HepG2 (cell line): Measurements from ENCODE around the gene TUBG1. TPM values are rescaled to one million over a fixed set of nuclear protein-coding genes. Genes with fewer than 3 reads are reported as not detected.

ENCODE experiments used
- CERS6 ChIP-seq: sonication (generic); formaldehyde crosslinking; IDR thresholded peaks from 2 replicates; pipeline ENCODE4 v1.5.0; 2020; ENCODE audit warnings: missing genetic modification reagents
- CSRNP2 ChIP-seq: sonication (generic); formaldehyde crosslinking; conservative IDR thresholded peaks from 2 replicates; pipeline ENCODE4 v1.8.0; 2022; ENCODE audit warnings: low read depth, missing genetic modification reagents
- DMTF1 ChIP-seq: sonication (generic); formaldehyde crosslinking; IDR thresholded peaks from 2 replicates; pipeline ENCODE4 v1.4.0; 2020; ENCODE audit warnings: mild to moderate bottlenecking, missing genetic modification reagents
- DPF2 ChIP-seq: sonication (generic); formaldehyde crosslinking; IDR thresholded peaks from 2 replicates; pipeline ENCODE4 v1.4.0; 2020; ENCODE audit warnings: mild to moderate bottlenecking, low read depth, missing genetic modification reagents, borderline replicate concordance
- GATAD1 ChIP-seq: IDR thresholded peaks from 2 replicates; pipeline ENCODE4 v1.6.1; 2016; ENCODE audit warnings: missing genetic modification reagents, missing compliant biosample characterization
- GATAD2A ChIP-seq: IDR thresholded peaks from 2 replicates; pipeline ENCODE4 v1.6.1; 2016
- IKZF5 ChIP-seq: IDR thresholded peaks from 2 replicates; pipeline ENCODE4 v1.6.1; 2018; ENCODE audit warnings: missing genetic modification reagents, mild to moderate bottlenecking, missing compliant biosample characterization
- LCORL ChIP-seq, 2 experiments: fragments of 450-650 bp in 1 of 2; sonication (generic) in 1 of 2; formaldehyde crosslinking in 1 of 2; IDR thresholded peaks; 2 replicates each; pipeline versions ENCODE4 v1.5.0 to v1.6.1; 2017 to 2020; ENCODE audit warnings: antibody characterized with exemption in 1 of 2, missing genetic modification reagents in 1 of 2
- MAF1 ChIP-seq: sonication (generic); formaldehyde crosslinking; IDR thresholded peaks from 2 replicates; pipeline ENCODE4 v1.5.0; 2020; ENCODE audit warnings: missing genetic modification reagents, borderline replicate concordance
- MAFF ChIP-seq: IDR thresholded peaks from 2 replicates; pipeline ENCODE4 v1.6.1; 2011; ENCODE audit warnings: low read depth, low read length, improper control_type of control experiment
- MAX ChIP-seq: IDR thresholded peaks from 2 replicates; pipeline ENCODE4 v1.6.1; 2012; ENCODE audit warnings: inconsistent platforms
- SNRNP70 ChIP-seq: fragments of 200-400 bp; formaldehyde crosslinking; IDR thresholded peaks from 2 replicates; pipeline ENCODE4 v1.6.1; 2017; ENCODE audit warnings: mild to moderate bottlenecking, low read depth, low read length, moderate library complexity
- SOX5 ChIP-seq: IDR thresholded peaks from 2 replicates; pipeline ENCODE4 v1.6.1; 2016; ENCODE audit warnings: borderline replicate concordance
- SP140L ChIP-seq: sonication (generic); formaldehyde crosslinking; IDR thresholded peaks from 2 replicates; pipeline ENCODE4 v1.4.0; 2020; ENCODE audit warnings: missing genetic modification reagents, borderline replicate concordance
- TOE1 ChIP-seq: sonication (generic); formaldehyde crosslinking; IDR thresholded peaks from 2 replicates; pipeline ENCODE4 v1.4.0; 2020; ENCODE audit warnings: mild to moderate bottlenecking, missing genetic modification reagents
- ZMAT3 ChIP-seq: sonication (generic); formaldehyde crosslinking; conservative IDR thresholded peaks from 2 replicates; pipeline ENCODE4 v1.7.0; 2021; ENCODE audit warnings: missing genetic modification reagents
- ZNF235 ChIP-seq: sonication (generic); formaldehyde crosslinking; IDR thresholded peaks from 2 replicates; pipeline ENCODE4 v1.8.1; 2023; ENCODE audit warnings: mild to moderate bottlenecking, missing genetic modification reagents, borderline replicate concordance
- ZNF567 ChIP-seq: sonication (generic); formaldehyde crosslinking; IDR thresholded peaks from 2 replicates; pipeline ENCODE4 v1.8.1; 2023; ENCODE audit warnings: mild to moderate bottlenecking, missing genetic modification reagents, borderline replicate concordance
- ZNF781 ChIP-seq: sonication (generic); formaldehyde crosslinking; IDR thresholded peaks from 2 replicates; pipeline ENCODE4 v1.5.1; 2020; ENCODE audit warnings: borderline replicate concordance, mild to moderate bottlenecking, missing genetic modification reagents; ENCODE audit errors: not compliant biosample characterization
- ZNF850 ChIP-seq: sonication (generic); formaldehyde crosslinking; conservative IDR thresholded peaks from 2 replicates; pipeline ENCODE4 v1.9.0; 2021; ENCODE audit warnings: mild to moderate bottlenecking, missing genetic modification reagents
- ZSCAN31 ChIP-seq: sonication (generic); formaldehyde crosslinking; IDR thresholded peaks from 2 replicates; pipeline ENCODE4 v1.5.0; 2020; ENCODE audit warnings: low read depth, mild to moderate bottlenecking, missing genetic modification reagents
- polyA plus RNA-seq, 8 experiments: library from polyadenylated mRNA; depleted of rRNA in 3 of 8; stranded (reverse) in 7 of 8; unstranded in 1 of 8; fragments of >200 nt; fragmentation: Illumina TruSeq in 4 of 8; extraction: Trizol in 4 of 8; gene quantifications; 2 replicates each; pipeline versions ENCODE4 v1.2.1 to v1.2.3, GENCODE V29; 2011 to 2016; ENCODE audit warnings: low read depth in 4 of 8, missing spikeins in 1 of 8, mixed read lengths in 1 of 8; ENCODE audit not compliant: insufficient read depth in 1 of 8
- total RNA-seq, 5 experiments: library from RNA; depleted of rRNA; stranded (reverse); fragments of >200 nt; fragmentation: Illumina TruSeq; extraction: Trizol; gene quantifications; 2 replicates each; pipeline ENCODE4 v1.2.3, GENCODE V29; 2016; ENCODE audit warnings: low read depth in 1 of 5

The TUBG1 gene
- total and polyA plus RNA-seq, 2 of the 13 experiments (the other 11 are each of a cell fraction or from before 2014, with no cell fraction given), result 74.1 to 137 TPM

GRCh38 chr17:42566883-42567573, 42.5 kb upstream of the TUBG1 start, which contains the start of gene MLX (continued):
- TF ChIP-seq ZSCAN31 (CRISPR knock-in tag), result 0 out of 2 replicates have a peak, but pooled peaks have one; percentile 44
- TF ChIP-seq ZNF781 (CRISPR knock-in tag), result peak; percentile 30
- TF ChIP-seq MAX, result peak; percentile 90
- no peak for TF ChIP-seq MAFF
- TF ChIP-seq CERS6 (CRISPR knock-in tag), result no peak
- TF ChIP-seq GATAD2A (CRISPR knock-in tag), result peak; percentile 60
- TF ChIP-seq IKZF5 (CRISPR knock-in tag), result peak; percentile 98
- peak; percentile 94; the same call in 1 of the 2 replicates for TF ChIP-seq ZNF235 (CRISPR knock-in tag)
- TF ChIP-seq DMTF1 (CRISPR knock-in tag), result 0 out of 2 replicates have a peak, but pooled peaks have one; percentile 92
- TF ChIP-seq SNRNP70, result no peak
- no peak for TF ChIP-seq SP140L (CRISPR knock-in tag)
- peak; percentile 93; the same call in 1 of the 2 replicates for TF ChIP-seq ZMAT3 (CRISPR knock-in tag)
- TF ChIP-seq CSRNP2 (CRISPR knock-in tag), result no peak
- TF ChIP-seq ZNF850 (CRISPR knock-in tag), result peak; percentile 39; the same call in 1 of the 2 replicates
- TF ChIP-seq MAF1 (CRISPR knock-in tag), result no peak
- TF ChIP-seq TOE1 (CRISPR knock-in tag), result no peak
- TF ChIP-seq DPF2 (CRISPR knock-in tag), result no peak; the same call in 1 of the 2 replicates
- peak; percentile 86 for TF ChIP-seq GATAD1
- TF ChIP-seq SOX5 (CRISPR knock-in tag), result peak; percentile 61
- TF ChIP-seq LCORL (IDR thresholded peaks at IDR 0.05), result no peak
- peak; percentile 90 for TF ChIP-seq LCORL (CRISPR knock-in tag; IDR thresholded peaks at IDR 0.05)
- TF ChIP-seq ZNF567, result no peak
